Fibroblast of gingiva (primary cell): ENCODE measurements around the gene SLC24A3.
"Not testable (repeated sequence)": the region's sequence is repeated elsewhere in the genome, so short reads cannot be mapped to it uniquely, and the experiment has no call there.

ENCODE experiments used
- DNase-seq: peaks from one replicate; pipeline ENCODE4 v3.0.0-alpha.2; 2011; ENCODE audit warnings: low read depth

Gene SLC24A3

GRCh38 chr20:19678591-19678990 lies 466.1 kb downstream of the SLC24A3 start:
- not testable (repeated sequence) for DNase-seq

- DNase-seq = no peak
Measured at GRCh38 chr20:19679900-19680495, 467.6 kb downstream of the SLC24A3 start.

DNA sequence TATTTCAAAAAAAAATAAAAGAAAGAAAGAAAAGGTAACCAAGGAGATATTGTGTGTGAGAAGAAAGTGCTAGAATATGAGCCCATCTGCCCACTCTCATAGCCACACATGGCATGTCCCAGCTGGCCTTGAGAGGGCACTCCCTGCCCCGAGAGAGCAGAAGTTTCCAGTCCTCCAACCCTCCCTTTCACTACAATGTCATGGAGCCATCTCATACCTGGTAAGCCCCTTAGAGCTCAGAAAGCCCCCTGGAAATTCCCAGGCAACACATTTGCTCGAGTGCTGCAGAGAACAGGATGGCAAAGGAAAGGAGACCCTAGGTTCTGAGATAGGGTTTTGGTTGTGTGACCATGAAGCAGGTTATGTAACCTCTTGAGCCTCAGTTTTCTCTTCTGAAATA lies 469.8 kb downstream of the SLC24A3 start:
- no peak for DNase-seq

- no peak for DNase-seq
Measured at GRCh38 chr20:19683188-19683587, 470.7 kb downstream of the SLC24A3 start.

DNA sequence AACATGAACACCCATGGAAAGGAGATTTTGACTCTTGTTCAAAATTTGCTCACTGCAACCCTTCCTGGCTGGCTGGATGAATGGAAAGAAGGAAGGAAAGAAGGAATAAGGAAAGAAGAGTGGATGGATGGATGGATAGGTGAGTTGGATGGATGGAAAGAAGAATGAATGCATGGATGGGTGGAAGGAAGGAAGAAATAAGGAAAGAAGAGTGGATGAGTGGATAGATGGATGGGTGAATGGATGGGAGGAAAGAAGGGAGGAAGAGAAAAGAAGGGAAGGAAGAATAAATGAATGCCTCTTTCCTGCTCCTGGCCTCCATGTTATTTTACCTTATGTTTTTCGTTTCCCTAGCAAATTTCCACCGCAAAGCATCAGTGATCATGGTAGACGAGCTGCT lies 471.4 kb downstream of the SLC24A3 start:
- no peak for DNase-seq

DNA sequence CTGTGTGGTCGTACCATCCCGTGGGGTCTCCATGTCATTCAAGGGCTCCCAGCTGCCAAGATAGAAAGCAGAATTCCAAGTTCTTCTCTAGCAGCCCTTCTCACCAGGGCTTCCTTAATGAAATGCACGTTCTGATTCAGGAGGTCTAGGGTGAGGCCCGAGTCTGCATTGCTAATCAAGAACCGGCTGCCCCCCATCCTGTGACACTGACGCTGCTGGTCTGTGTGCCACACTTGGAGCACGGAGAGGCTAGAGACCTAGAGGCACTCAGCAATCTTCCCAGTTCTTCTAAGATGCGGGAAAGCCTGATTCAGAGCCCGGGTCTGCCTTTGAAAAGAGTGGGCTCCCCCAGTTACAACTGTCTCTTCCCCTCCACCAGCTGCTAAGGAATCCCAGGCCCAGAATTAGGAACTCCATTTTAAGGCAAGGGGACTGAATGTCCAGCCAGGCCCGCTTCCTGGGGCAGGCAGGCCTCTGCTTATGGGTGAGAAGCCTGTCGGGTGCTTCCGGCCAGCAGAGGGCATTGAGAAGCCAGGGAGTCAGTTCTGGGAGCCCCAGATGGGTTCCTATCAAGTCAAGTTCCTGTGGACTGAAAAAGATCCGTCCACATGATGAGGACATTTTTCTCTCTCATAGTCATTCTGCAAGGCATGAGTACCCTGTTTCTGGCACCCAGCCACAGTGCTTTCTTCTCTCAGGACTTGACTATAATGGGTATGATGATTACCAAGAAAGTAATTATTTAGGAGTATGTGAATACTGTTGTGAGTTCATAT lies 475.8 kb downstream of the SLC24A3 start:
- DNase-seq = peak; percentile 83

GRCh38 chr20:19690462-19690861 lies 478.0 kb downstream of the SLC24A3 start:
- DNase-seq = no peak

- no peak for DNase-seq
Measured at GRCh38 chr20:19691125-19691524, 478.7 kb downstream of the SLC24A3 start.

- peak; percentile 21 for DNase-seq
Measured at GRCh38 chr20:19692100-19692499, 479.7 kb downstream of the SLC24A3 start.

- no peak for DNase-seq
Measured at GRCh38 chr20:19692685-19693119, 480.3 kb downstream of the SLC24A3 start.

- DNase-seq = no peak
Measured at GRCh38 chr20:19693508-19693907, 481.1 kb downstream of the SLC24A3 start.

DNA sequence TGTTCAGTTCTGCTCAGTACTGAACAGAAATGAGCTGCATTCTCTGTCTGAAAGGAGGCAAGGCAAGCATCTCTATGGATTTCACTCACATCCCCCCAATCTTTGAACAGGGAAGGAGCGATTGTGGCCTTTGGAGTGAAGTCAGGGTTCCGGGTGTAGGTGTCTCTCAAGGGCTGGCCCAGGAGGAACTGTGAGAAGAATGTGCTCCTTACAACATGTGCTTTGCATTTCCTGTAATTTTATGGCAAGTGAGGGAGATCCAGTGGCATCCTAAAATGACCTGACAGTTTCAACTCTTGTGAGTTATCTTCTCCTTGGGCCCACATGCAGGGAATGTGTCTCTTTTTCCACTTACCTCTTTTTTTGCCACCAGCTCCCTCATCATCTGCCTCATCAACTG lies 482.6 kb downstream of the SLC24A3 start:
- DNase-seq = no peak

GRCh38 chr20:19696620-19697019 lies 484.2 kb downstream of the SLC24A3 start:
- no peak for DNase-seq

- no peak for DNase-seq
Measured at GRCh38 chr20:19697415-19697814, 485.0 kb downstream of the SLC24A3 start.

- DNase-seq = peak; percentile 34
Measured at GRCh38 chr20:19699180-19699971, 486.9 kb downstream of the SLC24A3 start.

GRCh38 chr20:19701429-19701828 lies 489.0 kb downstream of the SLC24A3 start:
- DNase-seq = no peak

DNA sequence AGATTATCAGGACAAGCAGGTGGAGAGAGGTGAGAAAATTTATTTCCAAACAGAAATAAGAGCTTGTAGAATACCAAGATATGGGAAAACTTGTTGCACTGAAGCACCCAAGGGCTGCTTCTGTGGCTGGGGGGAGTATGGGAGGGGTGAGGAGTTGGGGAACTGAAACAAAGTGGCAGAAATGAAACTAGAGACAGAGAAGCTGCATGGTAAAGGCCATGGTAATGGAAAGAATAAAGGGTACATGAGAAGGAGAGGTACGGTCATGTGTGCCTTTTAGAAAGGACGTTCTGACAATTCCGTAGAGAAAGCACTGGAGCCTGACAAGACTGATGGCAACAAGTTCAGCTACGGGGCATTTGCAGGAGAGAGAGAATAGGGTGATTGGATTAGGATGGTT lies 494.0 kb downstream of the SLC24A3 start:
- no peak for DNase-seq

- no peak for DNase-seq
Measured at GRCh38 chr20:19709635-19710335, 497.3 kb downstream of the SLC24A3 start.

DNA sequence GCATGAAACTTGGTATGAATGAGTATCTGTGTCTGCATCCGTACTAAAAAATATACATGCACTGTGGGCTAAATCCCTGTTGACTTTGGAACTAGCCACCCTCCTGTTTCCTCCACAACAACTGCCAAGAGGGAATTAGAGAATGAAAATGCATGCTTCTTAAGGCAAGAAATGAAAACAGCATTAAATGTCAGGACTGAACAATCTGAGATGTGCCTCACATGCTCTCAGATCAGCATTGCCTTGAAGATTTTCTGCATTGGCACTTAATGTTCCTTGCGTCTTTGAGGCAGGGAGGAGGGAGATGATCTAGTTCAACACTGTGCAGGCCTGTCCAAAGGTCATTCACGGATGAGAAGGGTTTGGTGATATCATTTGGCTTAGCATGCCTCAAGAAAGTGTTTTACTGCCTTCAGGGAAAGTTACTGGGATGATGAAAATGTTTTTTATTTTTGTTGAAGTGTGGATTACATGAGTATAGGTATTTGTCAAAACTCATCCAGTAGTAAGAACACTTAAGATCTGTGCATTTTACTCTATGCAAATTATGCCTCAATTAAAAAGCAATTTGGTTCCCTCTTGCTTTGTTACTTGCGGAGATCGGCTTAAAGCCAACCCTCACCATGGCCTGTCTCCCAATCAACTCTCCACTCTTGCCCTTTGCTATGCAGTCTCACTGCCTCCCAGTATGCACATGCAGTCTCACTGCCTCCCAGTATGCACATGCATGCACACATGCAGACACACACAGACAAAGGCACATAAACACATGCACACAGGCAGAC lies 498.1 kb downstream of the SLC24A3 start:
- DNase-seq = peak; percentile 74

- no peak for DNase-seq
Measured at GRCh38 chr20:19711126-19711525, 498.7 kb downstream of the SLC24A3 start.

DNA sequence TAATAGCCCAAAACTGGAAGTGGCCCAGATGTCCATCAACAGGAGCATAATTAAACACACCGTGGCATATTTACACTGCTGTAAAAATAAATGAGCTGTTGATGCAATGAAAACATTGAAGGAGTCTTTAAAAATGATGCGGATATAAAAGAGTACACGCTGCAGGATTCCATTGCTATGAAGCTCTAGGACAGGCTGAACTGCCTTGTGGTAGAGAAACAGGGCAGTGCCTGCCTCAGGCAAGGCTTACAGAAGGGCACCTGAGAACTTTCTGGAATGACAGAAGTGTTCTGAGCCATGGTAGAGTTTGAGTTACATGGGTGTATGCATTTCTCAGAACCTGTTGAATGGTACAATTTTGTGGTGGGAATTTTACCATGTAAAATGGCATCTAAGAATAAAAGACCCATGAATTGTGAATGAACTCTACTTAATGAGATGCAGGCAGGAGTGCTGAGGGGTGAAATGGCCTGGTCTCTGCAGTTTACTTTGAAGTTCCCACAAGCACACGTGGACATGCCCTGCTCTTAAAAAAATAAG lies 500.3 kb downstream of the SLC24A3 start:
- no peak for DNase-seq
